HEK293 (cell line): ENCODE data around the gene BICC1.
"Not testable (repeated sequence)": the region's sequence is repeated elsewhere in the genome, so short reads cannot be mapped to it uniquely, and the experiment has no call there.

ENCODE experiments used
- CTCF ChIA-PET: fragments of 350-600 bp; formaldehyde crosslinking; extraction: SDS; loops from one replicate; lab custom pipeline; 2021; ENCODE audit warnings: antibody characterized with exemption; lab: Yijun Ruan, JAX
- POLR2A ChIA-PET: fragments of 300-600 bp; formaldehyde crosslinking; extraction: SDS; loops from one replicate; lab custom pipeline; 2020; ENCODE audit warnings: antibody characterized with exemption, inconsistent platforms; lab: Yijun Ruan, JAX
- H3K27ac ChIP-seq: fragments of 200-500 bp; sonication (Bioruptor generic); 2 replicates; pipeline ENCODE4 v1.5.1; 2014; ENCODE audit warnings: low read depth, low read length, control low read depth, inconsistent platforms; ENCODE audit errors: extremely low read depth
- H3K36me3 ChIP-seq, 2 experiments: fragments of 200-500 bp in 1 of 2; sonication (Bioruptor generic) in 1 of 2; 1 replicate in 1 of 2; 2 replicates in 1 of 2; pipeline ENCODE4 v1.5.1; 2014 to 2017; ENCODE audit warnings: inconsistent platforms in 2 of 2, low read length in 2 of 2; ENCODE audit not compliant: control insufficient read depth in 2 of 2, insufficient read depth in 1 of 2
- H3K4me1 ChIP-seq: fragments of 200-500 bp; sonication (Bioruptor generic); 2 replicates; pipeline ENCODE4 v1.5.1; 2014; ENCODE audit warnings: mild to moderate bottlenecking, low read length, inconsistent platforms; ENCODE audit not compliant: control insufficient read depth, insufficient read depth
- H3K4me3 ChIP-seq: 2 replicates; pipeline ENCODE4 v1.5.1; 2011; ENCODE audit warnings: low read depth, mild to moderate bottlenecking, control low read depth, low read length, moderate library complexity
- H3K9me3 ChIP-seq: fragments of 200-500 bp; sonication (Bioruptor generic); 2 replicates; pipeline ENCODE4 v1.5.1; 2014; ENCODE audit warnings: low read depth, low read length, inconsistent platforms; ENCODE audit not compliant: control insufficient read depth, insufficient read depth
- GLIS1 ChIP-seq: fragments of 450-650 bp; formaldehyde crosslinking; IDR thresholded peaks from 2 replicates; pipeline ENCODE4 v1.5.1; 2016; ENCODE audit warnings: missing biosample characterization, missing genetic modification characterization
- MEIS1 ChIP-seq: sonication (generic); formaldehyde crosslinking; IDR thresholded peaks from 2 replicates; pipeline ENCODE4 v1.8.1; 2022; ENCODE audit warnings: missing genetic modification reagents, mild to moderate bottlenecking, borderline replicate concordance
- OVOL3 ChIP-seq: fragments of 450-650 bp; formaldehyde crosslinking; IDR thresholded peaks from 2 replicates; pipeline ENCODE4 v1.5.1; 2016; ENCODE audit warnings: missing biosample characterization, missing genetic modification characterization
- PRDM1 ChIP-seq: fragments of 450-650 bp; formaldehyde crosslinking; IDR thresholded peaks from 2 replicates; pipeline ENCODE4; 2016; ENCODE audit warnings: missing biosample characterization, missing genetic modification characterization
- ZNF146 ChIP-seq: fragments of 450-650 bp; formaldehyde crosslinking; IDR thresholded peaks from 2 replicates; pipeline ENCODE4 v1.5.1; 2016; ENCODE audit warnings: missing biosample characterization, missing genetic modification characterization
- ZNF341 ChIP-seq: fragments of 450-650 bp; formaldehyde crosslinking; IDR thresholded peaks from 2 replicates; pipeline ENCODE4; 2016; ENCODE audit warnings: low read depth, missing biosample characterization, missing genetic modification characterization
- ZNF354C ChIP-seq: fragments of 450-650 bp; formaldehyde crosslinking; IDR thresholded peaks from 2 replicates; pipeline ENCODE4 v1.5.1; 2016; ENCODE audit warnings: missing biosample characterization, missing genetic modification characterization, low read depth, borderline replicate concordance
- ZNF416 ChIP-seq: fragments of 450-650 bp; formaldehyde crosslinking; IDR thresholded peaks from 2 replicates; pipeline ENCODE4 v1.5.1; 2016; ENCODE audit warnings: missing biosample characterization, missing genetic modification characterization
- ZNF426 ChIP-seq: fragments of 450-650 bp; formaldehyde crosslinking; IDR thresholded peaks from 2 replicates; pipeline ENCODE4 v1.5.1; 2017; ENCODE audit warnings: missing biosample characterization, missing genetic modification characterization, mild to moderate bottlenecking, inconsistent platforms, moderate library complexity
- ZNF433 ChIP-seq: fragments of 450-650 bp; formaldehyde crosslinking; IDR thresholded peaks from 2 replicates; pipeline ENCODE4 v1.5.1; 2016; ENCODE audit warnings: missing biosample characterization, missing genetic modification characterization, low read depth
- ZNF510 ChIP-seq: fragments of 450-650 bp; formaldehyde crosslinking; IDR thresholded peaks from 2 replicates; pipeline ENCODE4 v1.5.1; 2018; ENCODE audit warnings: mild to moderate bottlenecking, missing genetic modification characterization, missing biosample characterization; ENCODE audit not compliant: insufficient replicate concordance
- ZNF558 ChIP-seq: fragments of 450-650 bp; formaldehyde crosslinking; IDR thresholded peaks from 2 replicates; pipeline ENCODE4 v1.5.1; 2016; ENCODE audit warnings: missing biosample characterization, missing genetic modification characterization
- ZNF561 ChIP-seq: fragments of 450-650 bp; IDR thresholded peaks from 2 replicates; pipeline ENCODE4 v1.5.1; 2018; ENCODE audit warnings: missing biosample characterization, missing genetic modification characterization, borderline replicate concordance
- ZNF624 ChIP-seq: fragments of 450-650 bp; formaldehyde crosslinking; IDR thresholded peaks from 2 replicates; pipeline ENCODE4 v1.5.1; 2017; ENCODE audit warnings: missing biosample characterization, missing genetic modification characterization
- ZSCAN23 ChIP-seq: fragments of 450-650 bp; formaldehyde crosslinking; IDR thresholded peaks from 2 replicates; pipeline ENCODE4 v1.5.1; 2016; ENCODE audit warnings: missing biosample characterization, missing genetic modification characterization
- TF ChIP-seq, protein P1 (sequence below): fragments of 450-650 bp; formaldehyde crosslinking; IDR thresholded peaks from 2 replicates; pipeline ENCODE4 v1.5.1; 2016; ENCODE audit warnings: missing biosample characterization, missing genetic modification characterization
- TF ChIP-seq, protein P2 (sequence below): fragments of 450-650 bp; formaldehyde crosslinking; IDR thresholded peaks from 2 replicates; pipeline ENCODE4 v1.5.1; 2017; ENCODE audit warnings: missing biosample characterization, missing genetic modification characterization
- TF ChIP-seq, protein P3 (sequence below): fragments of 450-650 bp; formaldehyde crosslinking; IDR thresholded peaks from 2 replicates; pipeline ENCODE4 v1.5.1; 2016; ENCODE audit warnings: missing biosample characterization, missing genetic modification characterization

BICC1 gene

DNA sequence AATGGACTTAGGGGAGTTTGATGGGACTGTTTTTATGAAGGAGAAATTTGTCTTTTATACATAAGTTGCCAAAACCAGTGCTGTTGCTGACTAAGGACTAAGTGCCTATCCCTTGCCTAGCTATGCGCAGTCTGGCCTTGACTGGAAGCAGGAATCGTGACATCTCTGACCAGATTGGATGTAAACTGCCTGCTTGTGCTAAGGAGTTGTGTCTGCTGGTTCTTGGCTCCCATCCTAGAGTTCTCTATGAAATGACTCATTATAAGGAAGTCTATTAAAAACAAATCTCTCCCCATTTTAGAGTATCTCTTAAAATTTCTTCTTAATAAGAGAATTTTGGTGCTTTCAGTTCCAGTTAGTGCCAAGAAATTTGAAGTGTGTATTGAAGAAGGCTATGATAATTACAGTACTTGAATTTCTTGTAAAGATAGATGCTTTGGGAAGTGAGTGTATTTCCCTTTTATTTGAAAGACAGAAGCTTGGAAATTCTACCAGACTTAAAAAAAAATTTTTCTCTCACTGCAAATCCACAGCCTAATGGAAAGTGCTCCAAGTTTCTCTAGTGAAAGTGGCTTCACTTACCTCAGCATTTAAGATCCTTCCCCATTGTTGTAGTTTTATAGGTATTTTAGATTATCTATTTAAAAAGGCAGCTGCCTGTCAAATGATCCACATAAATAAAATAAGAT, 77.6 kb downstream of the BICC1 start:
- no peaks in the 10 kb centered on the region for H3K36me3 ChIP-seq
- no peaks in the 10 kb centered on the region for H3K4me1 ChIP-seq
- ChIA-PET POLR2A (no interaction called here), CTCF (no interaction called here)
- H3K9me3 ChIP-seq: no peaks in the 10 kb centered on the region
- H3K4me3 ChIP-seq: no peak overlapping the region
- TF ChIP-seq GLIS1: no peak
- TF ChIP-seq PRDM1: peak; percentile 44; the same call in 1 of the 2 replicates
- H3K27ac ChIP-seq: no peak overlapping the region

DNA sequence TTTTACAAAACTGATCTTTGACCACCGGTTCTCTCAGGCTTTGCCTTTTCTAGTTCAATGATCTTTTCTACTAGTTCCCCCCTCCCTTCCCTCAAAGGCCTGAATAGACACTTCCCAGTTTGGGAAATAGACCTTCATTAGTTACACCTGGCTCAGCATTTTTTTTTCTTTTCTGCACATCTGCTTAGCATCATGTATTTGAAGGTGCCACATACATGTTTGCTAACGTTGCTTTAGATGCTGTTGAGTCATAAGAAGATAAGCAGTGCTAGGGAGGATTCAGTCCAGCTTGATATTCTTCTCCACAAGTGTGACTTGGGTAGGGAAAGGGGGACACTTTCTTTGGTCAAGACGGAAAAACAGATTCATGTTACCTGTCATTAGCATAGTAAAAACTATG, 78.3 kb downstream of the BICC1 start:
- TF ChIP-seq, protein P1, sequence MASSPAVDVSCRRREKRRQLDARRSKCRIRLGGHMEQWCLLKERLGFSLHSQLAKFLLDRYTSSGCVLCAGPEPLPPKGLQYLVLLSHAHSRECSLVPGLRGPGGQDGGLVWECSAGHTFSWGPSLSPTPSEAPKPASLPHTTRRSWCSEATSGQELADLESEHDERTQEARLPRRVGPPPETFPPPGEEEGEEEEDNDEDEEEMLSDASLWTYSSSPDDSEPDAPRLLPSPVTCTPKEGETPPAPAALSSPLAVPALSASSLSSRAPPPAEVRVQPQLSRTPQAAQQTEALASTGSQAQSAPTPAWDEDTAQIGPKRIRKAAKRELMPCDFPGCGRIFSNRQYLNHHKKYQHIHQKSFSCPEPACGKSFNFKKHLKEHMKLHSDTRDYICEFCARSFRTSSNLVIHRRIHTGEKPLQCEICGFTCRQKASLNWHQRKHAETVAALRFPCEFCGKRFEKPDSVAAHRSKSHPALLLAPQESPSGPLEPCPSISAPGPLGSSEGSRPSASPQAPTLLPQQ (tag by site-specific recombination): no peak
- no peak for TF ChIP-seq ZNF561
- no peaks in the 10 kb centered on the region for H3K4me1 ChIP-seq
- CTCF ChIA-PET: no interaction called here

GRCh38 chr10:58593008-58593407, 80.3 kb downstream of the BICC1 start:
- no peak overlapping the region for H3K27ac ChIP-seq
- no peaks in the 10 kb centered on the region for H3K9me3 ChIP-seq
- TF ChIP-seq ZNF341 (tag by site-specific recombination) (no peak), ZNF624 (tag by site-specific recombination) (no peak), ZNF354C (tag by site-specific recombination) (no peak), OVOL3 (no peak), MEIS1 (no peak), ZNF146 (tag by site-specific recombination) (no peak)
- TF ChIP-seq, protein P2, sequence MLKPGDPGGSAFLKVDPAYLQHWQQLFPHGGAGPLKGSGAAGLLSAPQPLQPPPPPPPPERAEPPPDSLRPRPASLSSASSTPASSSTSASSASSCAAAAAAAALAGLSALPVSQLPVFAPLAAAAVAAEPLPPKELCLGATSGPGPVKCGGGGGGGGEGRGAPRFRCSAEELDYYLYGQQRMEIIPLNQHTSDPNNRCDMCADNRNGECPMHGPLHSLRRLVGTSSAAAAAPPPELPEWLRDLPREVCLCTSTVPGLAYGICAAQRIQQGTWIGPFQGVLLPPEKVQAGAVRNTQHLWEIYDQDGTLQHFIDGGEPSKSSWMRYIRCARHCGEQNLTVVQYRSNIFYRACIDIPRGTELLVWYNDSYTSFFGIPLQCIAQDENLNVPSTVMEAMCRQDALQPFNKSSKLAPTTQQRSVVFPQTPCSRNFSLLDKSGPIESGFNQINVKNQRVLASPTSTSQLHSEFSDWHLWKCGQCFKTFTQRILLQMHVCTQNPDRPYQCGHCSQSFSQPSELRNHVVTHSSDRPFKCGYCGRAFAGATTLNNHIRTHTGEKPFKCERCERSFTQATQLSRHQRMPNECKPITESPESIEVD (tag by site-specific recombination): no peak
- H3K4me1 ChIP-seq: no peaks in the 10 kb centered on the region
- ChIA-PET POLR2A (no interaction called here), CTCF (interaction anchor here (0.7 kb wide), 1 partner anchor 178 kb away, joined by 3 read pairs; no protein-coding TSS in a partner anchor)
- H3K4me3 ChIP-seq: no peak overlapping the region
- H3K36me3 ChIP-seq: no peaks in the 10 kb centered on the region

More for the DNA sequence above, 78.3 kb downstream of the BICC1 start:
- no peaks in the 10 kb centered on the region for H3K36me3 ChIP-seq
- POLR2A ChIA-PET: no interaction called here
- no peak overlapping the region for H3K27ac ChIP-seq
- H3K4me3 ChIP-seq: no peak overlapping the region
- H3K9me3 ChIP-seq: no peaks in the 10 kb centered on the region

- H3K4me3 ChIP-seq, POLR2A ChIA-PET, H3K27ac ChIP-seq, H3K4me1 ChIP-seq, H3K36me3 ChIP-seq, H3K9me3 ChIP-seq, CTCF ChIA-PET: not testable (repeated sequence)
These were observed 84.5 kb downstream of the BICC1 start for GRCh38 chr10:58597211-58597610.

DNA sequence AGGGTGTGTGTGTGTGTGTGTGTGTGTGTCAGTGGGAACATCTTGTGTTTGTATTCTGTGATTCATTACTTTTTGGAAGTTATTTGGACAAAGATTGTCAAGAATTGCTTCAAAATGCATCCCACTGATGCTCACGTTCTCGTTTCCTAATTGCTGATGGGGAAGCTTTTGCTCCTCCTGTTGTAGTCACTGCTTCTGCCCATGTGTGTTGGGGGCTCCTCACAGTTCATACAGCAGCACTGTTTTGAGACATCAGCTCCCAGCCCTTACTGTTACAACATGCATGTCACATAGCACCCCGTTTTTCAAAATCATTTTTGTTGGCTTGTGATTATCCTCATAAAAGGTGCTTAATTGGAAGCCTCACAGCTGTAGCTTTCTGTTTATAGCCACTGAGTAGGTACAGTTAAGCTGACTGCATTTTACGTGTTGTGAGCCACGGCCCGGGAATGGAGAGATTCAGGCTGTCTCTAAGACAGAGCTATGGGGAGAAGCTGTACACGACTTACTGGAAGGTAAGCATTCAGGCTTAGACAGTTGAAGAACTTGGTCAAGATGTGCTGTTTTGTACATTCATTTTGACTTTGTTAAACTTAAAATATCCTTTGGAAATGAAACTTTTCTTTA, 87.4 kb downstream of the BICC1 start:
- no peak overlapping the region for H3K27ac ChIP-seq
- H3K4me1 ChIP-seq: no peaks in the 10 kb centered on the region
- CTCF ChIA-PET: no interaction called here
- POLR2A ChIA-PET: no interaction called here
- no peaks in the 10 kb centered on the region for H3K9me3 ChIP-seq
- H3K36me3 ChIP-seq: no peaks in the 10 kb centered on the region
- H3K4me3 ChIP-seq: no peak overlapping the region
- TF ChIP-seq ZNF416 (tag by site-specific recombination) (no peak), ZNF426 (tag by site-specific recombination) (no peak), ZSCAN23 (no peak), ZNF558 (tag by site-specific recombination) (no peak), ZNF510 (tag by site-specific recombination) (no peak), ZNF433 (no peak)
- TF ChIP-seq, protein P2 (tag by site-specific recombination): no peak
- TF ChIP-seq, protein P3, sequence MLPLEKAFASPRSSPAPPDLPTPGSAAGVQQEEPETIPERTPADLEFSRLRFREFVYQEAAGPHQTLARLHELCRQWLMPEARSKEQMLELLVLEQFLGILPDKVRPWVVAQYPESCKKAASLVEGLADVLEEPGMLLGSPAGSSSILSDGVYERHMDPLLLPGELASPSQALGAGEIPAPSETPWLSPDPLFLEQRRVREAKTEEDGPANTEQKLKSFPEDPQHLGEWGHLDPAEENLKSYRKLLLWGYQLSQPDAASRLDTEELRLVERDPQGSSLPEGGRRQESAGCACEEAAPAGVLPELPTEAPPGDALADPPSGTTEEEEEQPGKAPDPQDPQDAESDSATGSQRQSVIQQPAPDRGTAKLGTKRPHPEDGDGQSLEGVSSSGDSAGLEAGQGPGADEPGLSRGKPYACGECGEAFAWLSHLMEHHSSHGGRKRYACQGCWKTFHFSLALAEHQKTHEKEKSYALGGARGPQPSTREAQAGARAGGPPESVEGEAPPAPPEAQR: no peak
